Memory B cell (primary cell): ENCODE results near the gene RIMS1.
A peak's percentile ranks its signal among the peaks of the same experiment; 100 is the strongest.

ENCODE experiments used
- ATAC-seq: fragments of 150-1000 bp; cut with Tn5 transposase; 2 replicates; pipeline ENCODE4 v1.10.0; 2021; ENCODE audit warnings: low read depth, mild to moderate bottlenecking, moderate library complexity
- DNase-seq, 2 donors: peaks; one replicate each; pipeline ENCODE4 v3.0.0; 2022; ENCODE audit warnings: low spot score in 2 of 2
- H3K27ac Mint-ChIP-seq: one replicate; pipeline ENCODE4 v1.8.0; 2022; ENCODE audit warnings: mild to moderate bottlenecking, moderate library complexity, mixed read lengths
- H3K27me3 Mint-ChIP-seq: one replicate; pipeline ENCODE4 v1.8.0; 2022; ENCODE audit warnings: mixed read lengths
- H3K36me3 Mint-ChIP-seq: one replicate; pipeline ENCODE4 v1.8.0; 2022; ENCODE audit warnings: mild to moderate bottlenecking, mixed read lengths
- H3K4me1 Mint-ChIP-seq: one replicate; pipeline ENCODE4 v1.8.0; 2022; ENCODE audit warnings: mixed read lengths
- H3K4me3 Mint-ChIP-seq: one replicate; pipeline ENCODE4 v1.8.0; 2022; ENCODE audit warnings: mild to moderate bottlenecking, moderate library complexity, mixed read lengths
- H3K9me3 Mint-ChIP-seq: one replicate; pipeline ENCODE4 v1.8.0; 2022; ENCODE audit warnings: mixed read lengths

The RIMS1 gene

GRCh38 chr6:71886184-71887005, at the start of gene RIMS1:
TSS of gene RIMS1 (plus strand) at chr6:71886550. CDS start at chr6:71887024, 474 bp downstream.
- H3K9me3 Mint-ChIP-seq: no peaks in the 10 kb centered on the region
- ATAC-seq (peak; percentile 46), DNase-seq (no peak)
- H3K27ac Mint-ChIP-seq: no peak within 1 kb of the TSS
- H3K36me3 Mint-ChIP-seq: peaks cover 2% of the 10 kb centered on the region
- H3K4me1 Mint-ChIP-seq: peaks cover 6% of the 10 kb centered on the region
- peaks cover 17% of the 10 kb centered on the region for H3K27me3 Mint-ChIP-seq
- peak within 1 kb of the TSS; percentile 62 for H3K4me3 Mint-ChIP-seq

- DNase-seq: no peak
Observed at GRCh38 chr6:71851214-71851613, 35.1 kb upstream of the RIMS1 start.

GRCh38 chr6:71852948-71853347, 33.4 kb upstream of the RIMS1 start:
- ATAC-seq (no peak), DNase-seq (no peak)
- Mint-ChIP-seq H3K9me3 (peaks cover 5% of the 10 kb centered on the region), H3K27me3 (no peaks in the 10 kb centered on the region), H3K27ac (no peak overlapping the region), H3K4me3 (no peak overlapping the region), H3K4me1 (no peaks in the 10 kb centered on the region), H3K36me3 (no peaks in the 10 kb centered on the region)

More at GRCh38 chr6:71851214-71851613, 35.1 kb upstream of the RIMS1 start:
- Mint-ChIP-seq H3K27ac (no peak overlapping the region), H3K27me3 (no peaks in the 10 kb centered on the region), H3K4me3 (no peak overlapping the region), H3K4me1 (no peaks in the 10 kb centered on the region), H3K9me3 (peaks cover 5% of the 10 kb centered on the region), H3K36me3 (no peaks in the 10 kb centered on the region)
- ATAC-seq: no peak

- ATAC-seq (no peak), DNase-seq (no peak)
- Mint-ChIP-seq H3K4me3 (no peak overlapping the region), H3K4me1 (no peaks in the 10 kb centered on the region), H3K27ac (no peak overlapping the region), H3K9me3 (peaks cover 4% of the 10 kb centered on the region), H3K36me3 (no peaks in the 10 kb centered on the region), H3K27me3 (no peaks in the 10 kb centered on the region)
Observed at GRCh38 chr6:71855406-71855805, 30.9 kb upstream of the RIMS1 start.

- Mint-ChIP-seq H3K4me3 (no peak overlapping the region), H3K27ac (no peak overlapping the region), H3K36me3 (no peaks in the 10 kb centered on the region), H3K27me3 (peaks cover 3% of the 10 kb centered on the region), H3K4me1 (no peaks in the 10 kb centered on the region), H3K9me3 (peaks cover 5% of the 10 kb centered on the region)
- ATAC-seq (no peak), DNase-seq (no peak)
Observed at GRCh38 chr6:71879016-71879415, 7.3 kb upstream of the RIMS1 start.

GRCh38 chr6:71887006-71887743, 825 bp downstream of the RIMS1 start:
- ATAC-seq: no peak
- no peak for DNase-seq
- Mint-ChIP-seq H3K4me3 (peak overlapping the region; percentile 28), H3K27ac (no peak overlapping the region), H3K27me3 (peaks cover 17% of the 10 kb centered on the region), H3K36me3 (peaks cover 2% of the 10 kb centered on the region), H3K9me3 (no peaks in the 10 kb centered on the region), H3K4me1 (peaks cover 6% of the 10 kb centered on the region)

GRCh38 chr6:71887744-71888230, 1.4 kb downstream of the RIMS1 start:
- no peak overlapping the region for H3K4me3 Mint-ChIP-seq
- no peak for DNase-seq
- no peak overlapping the region for H3K27ac Mint-ChIP-seq
- peaks cover 6% of the 10 kb centered on the region for H3K4me1 Mint-ChIP-seq
- no peak for ATAC-seq
- H3K9me3 Mint-ChIP-seq: no peaks in the 10 kb centered on the region
- peaks cover 2% of the 10 kb centered on the region for H3K36me3 Mint-ChIP-seq
- H3K27me3 Mint-ChIP-seq: peaks cover 17% of the 10 kb centered on the region

GRCh38 chr6:71888756-71889340, 2.5 kb downstream of the RIMS1 start:
- DNase-seq: no peak
- no peak for ATAC-seq
- Mint-ChIP-seq H3K9me3 (no peaks in the 10 kb centered on the region), H3K36me3 (peaks cover 2% of the 10 kb centered on the region), H3K4me1 (peaks cover 6% of the 10 kb centered on the region), H3K27ac (no peak overlapping the region), H3K4me3 (no peak overlapping the region), H3K27me3 (peaks cover 17% of the 10 kb centered on the region)

- Mint-ChIP-seq H3K36me3 (peaks cover 2% of the 10 kb centered on the region), H3K27ac (no peak overlapping the region), H3K9me3 (no peaks in the 10 kb centered on the region), H3K4me3 (no peak overlapping the region), H3K4me1 (peaks cover 6% of the 10 kb centered on the region), H3K27me3 (peaks cover 17% of the 10 kb centered on the region)
- ATAC-seq (no peak), DNase-seq (no peak)
Observed at GRCh38 chr6:71889366-71889765, 3.0 kb downstream of the RIMS1 start.

GRCh38 chr6:71892641-71893040, 6.3 kb downstream of the RIMS1 start:
- DNase-seq: no peak
- Mint-ChIP-seq H3K27me3 (peaks cover 3% of the 10 kb centered on the region), H3K4me3 (no peak overlapping the region), H3K9me3 (no peaks in the 10 kb centered on the region), H3K27ac (no peak overlapping the region), H3K36me3 (no peaks in the 10 kb centered on the region), H3K4me1 (no peaks in the 10 kb centered on the region)
- ATAC-seq: no peak

GRCh38 chr6:71900642-71901041, 14.3 kb downstream of the RIMS1 start:
- DNase-seq (no peak), ATAC-seq (no peak)
- no peaks in the 10 kb centered on the region for H3K4me1 Mint-ChIP-seq
- no peak overlapping the region for H3K4me3 Mint-ChIP-seq
- no peaks in the 10 kb centered on the region for H3K9me3 Mint-ChIP-seq
- H3K27ac Mint-ChIP-seq: no peak overlapping the region
- H3K27me3 Mint-ChIP-seq: no peaks in the 10 kb centered on the region
- H3K36me3 Mint-ChIP-seq: no peaks in the 10 kb centered on the region

- Mint-ChIP-seq H3K4me3 (no peak overlapping the region), H3K4me1 (no peaks in the 10 kb centered on the region), H3K27ac (no peak overlapping the region), H3K36me3 (no peaks in the 10 kb centered on the region), H3K9me3 (no peaks in the 10 kb centered on the region), H3K27me3 (no peaks in the 10 kb centered on the region)
- no peak for ATAC-seq
- no peak for DNase-seq
Observed at GRCh38 chr6:71902261-71902660, 15.9 kb downstream of the RIMS1 start.

- DNase-seq (no peak), ATAC-seq (no peak)
- Mint-ChIP-seq H3K27ac (no peak overlapping the region), H3K4me3 (no peak overlapping the region), H3K27me3 (no peaks in the 10 kb centered on the region), H3K36me3 (no peaks in the 10 kb centered on the region), H3K4me1 (no peaks in the 10 kb centered on the region), H3K9me3 (no peaks in the 10 kb centered on the region)
Observed at GRCh38 chr6:71906813-71907212, 20.5 kb downstream of the RIMS1 start.

GRCh38 chr6:71908162-71908765, 21.9 kb downstream of the RIMS1 start:
- Mint-ChIP-seq H3K36me3 (no peaks in the 10 kb centered on the region), H3K4me3 (no peak overlapping the region), H3K4me1 (no peaks in the 10 kb centered on the region), H3K27me3 (no peaks in the 10 kb centered on the region), H3K27ac (no peak overlapping the region), H3K9me3 (no peaks in the 10 kb centered on the region)
- DNase-seq: no peak
- ATAC-seq: no peak
